ENCODE results near the gene GLOD5. TPM values are rescaled to one million over a fixed set of nuclear protein-coding genes. Genes with fewer than 3 reads are reported as not detected.

The GLOD5 gene
- polyA plus RNA-seq, 2 of the 4 experiments (the other 2 are of a cell fraction): not detected

- WGBS (ENCODE audit: missing lambda C conversion rate): 51% methylated on average over 6 of the region's 6 CpGs
- no peak for TF ChIP-seq MAZ (IDR thresholded peaks at IDR 0.05; ENCODE audit: borderline replicate concordance, low read depth, low read length)
- no peak for TF ChIP-seq EP300 (IDR thresholded peaks at IDR 0.05)
- TF ChIP-seq RCOR1 (IDR thresholded peaks at IDR 0.05; ENCODE audit: low read depth, low read length): no peak
- no peak for TF ChIP-seq RNF2 (IDR thresholded peaks at IDR 0.05; ENCODE audit: borderline replicate concordance, low read depth)
- TF ChIP-seq REST (IDR thresholded peaks at IDR 0.05): no peak
- TF ChIP-seq HOXA7 (CRISPR knock-in tag; IDR thresholded peaks at IDR 0.05): no peak
- ATAC-seq (no peak), DNase-seq (ENCODE audit: low read depth in 1 of 2, low spot score in 1 of 2) (no peak), FAIRE-seq (no peak)
- H3K9me3 ChIP-seq: no peaks in the 10 kb centered on the region
- CTCF ChIA-PET: interaction anchor here (0.6 kb wide), 1 partner anchor 131 kb away, joined by 5 read pairs; no protein-coding TSS in a partner anchor
- no peak overlapping the region for H3K4me3 ChIP-seq
- POLR2A ChIA-PET: no interaction called here
- no peak overlapping the region for H3K4me2 ChIP-seq
- H3K27ac ChIP-seq: no peak overlapping the region
- no peaks in the 10 kb centered on the region for H3K4me1 ChIP-seq
Measured at GRCh38 chrX:48769230-48769629, 7.7 kb downstream of the GLOD5 start.

GRCh38 chrX:48770296-48770695 is 8.7 kb downstream of the GLOD5 start:
- Histone ChIP-seq H3K4me2 (no peak overlapping the region), H3K4me3 (no peak overlapping the region), H3K27ac (no peak overlapping the region), H3K4me1 (no peaks in the 10 kb centered on the region), H3K9me3 (no peaks in the 10 kb centered on the region)
- ChIA-PET POLR2A (no interaction called here), CTCF (no interaction called here)
- 69% methylated on average over 6 of the region's 6 CpGs for WGBS (ENCODE audit: missing lambda C conversion rate)
- ATAC-seq (no peak), DNase-seq (ENCODE audit: low read depth in 1 of 2, low spot score in 1 of 2) (no peak), FAIRE-seq (no peak)
- TF ChIP-seq KDM5A (IDR thresholded peaks at IDR 0.05) (no peak), ELK1 (IDR thresholded peaks at IDR 0.05; ENCODE audit: low read depth, low read length) (no peak), KDM1A (IDR thresholded peaks at IDR 0.05; ENCODE audit: low read depth) (no peak), MAX (IDR thresholded peaks at IDR 0.05) (no peak)

GRCh38 chrX:48772602-48773001 is 11.1 kb downstream of the GLOD5 start:
- ATAC-seq: no peak
- Histone ChIP-seq H3K9me3 (no peaks in the 10 kb centered on the region), H3K4me3 (no peak overlapping the region), H3K27ac (no peak overlapping the region), H3K4me1 (no peaks in the 10 kb centered on the region), H3K4me2 (no peak overlapping the region)
- ChIA-PET CTCF (no interaction called here), POLR2A (no interaction called here)
- no peak for DNase-seq (ENCODE audit: low read depth in 1 of 2, low spot score in 1 of 2)
- TF ChIP-seq USF2 (IDR thresholded peaks at IDR 0.05) (no peak), ESRRA (IDR thresholded peaks at IDR 0.05; ENCODE audit: borderline replicate concordance, low read length) (no peak), SMC3 (IDR thresholded peaks at IDR 0.05) (no peak), RNF2 (IDR thresholded peaks at IDR 0.05; ENCODE audit: borderline replicate concordance, low read depth) (no peak), SREBF2 (IDR thresholded peaks at IDR 0.05) (no peak), MYC (IDR thresholded peaks at IDR 0.05; ENCODE audit: borderline replicate concordance, low read length) (no peak), KDM1A (IDR thresholded peaks at IDR 0.05; ENCODE audit: low read depth) (no peak), HES2 (IDR thresholded peaks at IDR 0.05) (no peak), RARB (CRISPR knock-in tag; IDR thresholded peaks at IDR 0.05) (no peak), TFCP2L1 (CRISPR knock-in tag; IDR thresholded peaks at IDR 0.05) (no peak), EP300 (IDR thresholded peaks at IDR 0.05) (no peak)
- no peak for FAIRE-seq
- WGBS (ENCODE audit: missing lambda C conversion rate): 47% methylated on average over 6 of the region's 6 CpGs
